HG03558 (cell line): ENCODE results near the gene NSMCE4A.
A peak's percentile ranks its signal among the peaks of the same experiment; 100 is the strongest.
"Not testable (repeated sequence)": the region's sequence is repeated elsewhere in the genome, so short reads cannot be mapped to it uniquely, and the experiment has no call there.

ENCODE experiments used
- ATAC-seq: cut with Tn5 transposase; IDR thresholded peaks from one replicate; pipeline ENCODE4 v1.9.1; 2021; ENCODE audit warnings: moderate number of reproducible peaks; ENCODE audit not compliant: unreplicated experiment; ENCODE audit errors: extremely low read depth

The NSMCE4A gene, protein sequence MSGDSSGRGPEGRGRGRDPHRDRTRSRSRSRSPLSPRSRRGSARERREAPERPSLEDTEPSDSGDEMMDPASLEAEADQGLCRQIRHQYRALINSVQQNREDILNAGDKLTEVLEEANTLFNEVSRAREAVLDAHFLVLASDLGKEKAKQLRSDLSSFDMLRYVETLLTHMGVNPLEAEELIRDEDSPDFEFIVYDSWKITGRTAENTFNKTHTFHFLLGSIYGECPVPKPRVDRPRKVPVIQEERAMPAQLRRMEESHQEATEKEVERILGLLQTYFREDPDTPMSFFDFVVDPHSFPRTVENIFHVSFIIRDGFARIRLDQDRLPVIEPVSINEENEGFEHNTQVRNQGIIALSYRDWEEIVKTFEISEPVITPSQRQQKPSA

DNA sequence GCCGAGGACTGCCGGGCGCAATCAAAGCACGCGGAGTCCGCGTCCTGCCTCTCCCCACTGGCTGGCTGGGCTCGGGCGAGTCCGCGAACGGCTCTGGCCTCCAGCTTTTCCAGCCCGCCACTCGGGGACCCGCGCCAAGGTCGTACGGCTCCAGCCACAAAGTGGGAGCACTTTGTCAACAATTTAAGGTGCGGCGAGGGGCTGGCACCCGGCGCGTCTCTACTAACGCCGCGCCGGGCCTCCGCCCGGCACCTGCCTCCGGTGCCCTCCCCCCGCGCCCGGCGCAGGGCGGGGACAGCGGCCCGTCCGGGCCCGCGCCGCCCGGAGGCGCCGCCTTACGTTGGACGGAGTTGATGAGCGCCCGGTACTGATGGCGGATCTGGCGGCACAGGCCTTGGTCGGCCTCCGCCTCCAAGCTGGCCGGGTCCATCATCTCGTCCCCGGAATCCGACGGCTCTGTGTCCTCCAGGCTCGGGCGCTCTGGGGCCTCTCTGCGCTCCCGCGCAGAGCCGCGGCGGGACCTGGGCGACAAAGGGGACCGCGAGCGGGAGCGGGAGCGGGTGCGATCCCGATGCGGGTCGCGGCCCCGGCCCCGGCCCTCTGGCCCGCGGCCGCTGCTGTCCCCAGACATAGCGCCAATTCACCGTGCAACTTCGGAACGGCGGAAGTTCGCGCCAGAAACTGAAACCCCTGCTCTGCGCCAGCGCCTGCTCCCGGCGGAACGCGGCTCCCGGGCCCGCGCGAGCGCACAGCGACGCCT lies at the start of gene NSMCE4A:
NSMCE4A (minus strand) TSS at position 683 of the 760 bp plus-strand sequence; CDS start at position 631, 52 bp downstream.
- ATAC-seq = peak; percentile 67

DNA sequence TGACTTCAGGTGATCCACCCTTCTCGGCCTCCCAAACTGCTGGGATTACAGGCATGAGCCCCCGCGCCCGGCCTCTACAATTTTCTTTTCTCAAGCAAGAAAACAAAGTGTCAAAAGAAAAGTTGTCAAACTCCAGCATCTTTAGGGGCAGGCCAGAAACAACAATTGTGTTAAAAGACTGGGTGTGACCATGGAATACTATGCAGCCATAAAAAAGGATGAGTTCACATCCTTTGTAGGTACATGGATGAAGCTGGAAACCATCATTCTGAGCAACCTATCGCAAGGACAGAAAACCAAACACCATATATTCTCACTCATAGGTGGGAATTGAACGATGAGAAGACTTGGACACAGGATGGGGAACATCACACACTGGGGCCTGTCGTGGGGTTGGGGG lies 48.2 kb upstream of the NSMCE4A start:
- ATAC-seq = not testable (repeated sequence)

DNA sequence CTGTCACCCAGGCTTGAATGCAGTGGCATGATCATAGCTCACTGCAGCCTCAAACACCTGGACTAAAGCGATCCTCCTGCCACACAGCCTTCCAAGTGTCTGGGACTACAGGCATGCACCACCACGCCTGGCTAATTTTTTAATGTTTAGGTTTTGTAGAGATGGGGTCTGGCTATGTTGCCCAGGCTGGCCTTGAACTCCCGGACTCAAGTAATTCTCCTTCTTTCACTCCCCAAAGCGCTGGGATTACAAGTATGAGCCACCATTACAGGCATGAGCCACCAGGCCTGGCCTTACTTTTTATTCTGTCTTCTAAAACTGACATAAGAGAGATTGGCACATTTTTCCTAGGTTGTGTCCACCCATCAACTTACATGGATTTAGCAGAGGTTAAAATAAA lies 47.3 kb upstream of the NSMCE4A start:
- ATAC-seq = no peak

DNA sequence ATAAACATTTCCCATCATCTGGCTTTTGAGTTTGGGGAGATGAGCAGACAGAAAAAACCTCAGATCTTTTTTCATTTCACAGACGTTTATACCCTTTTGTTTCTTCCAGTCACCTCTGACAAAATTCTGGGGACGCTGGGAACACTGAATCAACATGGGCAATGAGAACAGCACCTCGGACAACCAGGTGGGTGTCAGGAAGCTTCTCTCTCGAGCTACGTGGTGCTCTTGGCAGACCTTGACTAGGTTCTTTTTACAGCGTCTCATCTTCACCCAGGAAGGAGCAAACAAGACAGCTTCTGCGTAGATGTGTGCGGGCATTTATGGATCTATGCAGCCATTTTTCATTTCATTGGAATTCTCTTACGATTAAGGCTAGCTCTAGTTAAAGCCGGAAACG lies 46.8 kb upstream of the NSMCE4A start:
- no peak for ATAC-seq

DNA sequence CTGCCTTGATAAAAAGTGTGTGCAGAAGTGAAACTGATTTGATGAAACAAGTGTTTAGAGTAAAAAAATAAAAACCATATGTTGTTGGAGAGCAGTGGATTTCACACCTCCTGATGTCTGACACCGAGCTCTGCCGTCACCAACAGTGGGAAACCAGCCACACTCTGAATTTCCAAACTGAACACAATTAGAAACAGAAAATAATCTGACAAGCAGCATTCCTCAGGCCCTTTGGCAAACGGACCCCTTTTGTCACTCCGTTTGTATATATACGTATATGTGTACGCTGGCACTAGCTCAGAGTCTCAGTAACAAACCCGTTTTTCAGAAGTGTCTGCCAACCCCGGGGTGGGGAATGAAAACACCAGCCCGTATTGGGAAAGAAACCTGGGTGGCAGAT lies 46.4 kb upstream of the NSMCE4A start:
- ATAC-seq = no peak

DNA sequence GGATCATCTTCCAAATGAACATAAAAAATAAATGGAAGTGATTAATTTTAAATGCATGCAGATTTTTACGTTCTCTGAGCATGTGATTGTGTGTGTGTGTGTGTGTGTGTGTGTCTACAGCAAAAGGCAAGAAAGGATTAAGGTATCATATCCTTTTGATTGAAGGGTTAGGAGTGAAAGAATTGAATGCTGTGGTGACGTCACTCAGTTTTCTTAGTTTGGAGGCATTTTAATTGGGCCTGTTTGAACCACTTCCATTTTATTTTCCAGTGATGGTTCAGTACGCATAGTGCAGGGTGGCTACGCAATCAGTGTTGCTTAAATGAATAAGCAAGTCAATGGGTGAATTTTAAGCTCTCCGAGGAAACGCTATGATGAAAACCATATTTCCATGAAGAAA lies 45.2 kb upstream of the NSMCE4A start:
- ATAC-seq = no peak

DNA sequence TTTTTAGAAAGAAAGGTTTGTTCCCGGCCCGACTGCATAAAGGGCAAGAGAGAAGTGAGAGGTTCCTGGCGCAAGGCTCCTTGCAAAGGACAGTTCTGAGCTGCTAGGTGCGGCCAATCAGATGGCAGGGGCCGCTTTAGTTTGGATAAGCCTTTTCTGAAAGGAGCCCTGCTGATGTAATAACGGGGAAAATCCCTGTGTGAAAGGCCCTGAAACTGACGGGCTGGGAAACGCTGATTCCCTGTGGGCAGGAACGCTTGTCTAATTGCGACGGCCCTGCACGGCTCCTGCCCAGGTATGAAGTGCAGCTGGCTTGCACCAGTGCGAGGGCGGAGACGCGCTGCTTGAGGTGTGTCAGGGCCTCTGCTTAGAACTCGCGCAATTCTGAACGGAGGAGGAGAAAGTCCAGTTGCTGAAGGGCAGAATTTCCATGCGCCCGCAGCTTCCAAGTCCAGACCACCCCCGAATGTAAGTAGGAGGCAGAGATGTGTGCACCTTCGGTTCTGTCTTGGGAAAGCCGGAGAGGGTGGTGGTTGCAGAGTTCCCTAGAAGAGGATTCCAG lies 44.5 kb upstream of the NSMCE4A start:
- ATAC-seq = no peak

DNA sequence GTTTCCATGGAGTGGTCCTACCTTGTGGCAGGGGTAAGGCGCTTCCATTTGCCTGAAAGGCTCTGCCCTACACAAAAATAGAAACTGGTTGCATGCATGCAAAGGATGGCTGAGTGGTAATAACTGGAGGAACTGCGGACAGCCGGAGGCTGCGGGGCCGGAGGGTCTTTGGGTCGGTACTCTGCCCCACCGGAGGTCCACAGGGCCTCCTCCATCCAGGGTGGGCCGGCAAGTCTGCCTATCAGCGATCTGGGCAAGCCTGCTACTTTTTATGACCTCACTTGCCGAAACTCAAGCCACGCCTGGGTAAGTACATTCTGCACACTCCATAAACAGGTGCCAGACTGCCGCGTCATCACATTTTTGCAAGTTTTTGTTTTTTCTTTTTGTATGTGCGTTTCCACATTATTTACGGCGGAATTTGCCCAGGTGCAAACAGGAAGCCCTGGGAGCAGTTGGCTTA lies 44.0 kb upstream of the NSMCE4A start:
- no peak for ATAC-seq

DNA sequence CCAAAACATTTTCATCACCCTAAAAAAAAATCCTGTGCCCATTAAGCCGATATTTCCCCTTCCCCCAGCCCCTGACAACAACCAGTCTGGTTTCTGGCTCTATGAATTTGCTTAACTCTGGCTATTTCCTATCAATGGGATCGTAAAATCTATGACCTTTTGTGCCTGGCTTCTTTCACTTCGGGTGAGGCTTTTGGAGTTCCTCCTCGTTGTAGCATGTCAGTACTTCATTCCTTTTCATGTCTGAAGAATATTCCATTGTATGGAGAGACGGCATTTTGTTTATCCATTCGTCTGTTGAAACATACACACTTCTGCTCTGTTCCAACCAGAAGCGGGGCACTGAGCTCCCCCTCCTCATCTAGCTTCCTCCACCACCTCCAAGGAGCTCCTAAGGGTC lies 43.5 kb upstream of the NSMCE4A start:
- no peak for ATAC-seq

DNA sequence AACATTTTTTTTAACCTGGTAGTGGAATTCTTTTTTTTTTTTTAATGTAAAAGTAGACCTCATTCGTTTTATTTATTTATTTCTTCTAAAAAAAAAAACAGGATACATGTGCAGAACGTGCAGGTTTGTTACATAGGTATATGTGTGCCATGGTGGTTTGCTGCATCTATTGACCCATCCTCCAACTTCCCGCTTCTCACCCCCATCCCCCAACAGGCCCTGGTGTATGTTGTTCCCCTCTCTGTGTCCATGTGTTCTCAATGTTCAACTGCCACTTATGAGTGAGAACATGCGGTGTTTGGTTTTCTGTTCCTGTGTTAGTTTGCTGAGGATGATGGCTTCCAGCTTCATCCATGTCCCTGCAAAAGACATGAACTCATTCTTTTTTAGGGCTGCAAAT lies 42.9 kb upstream of the NSMCE4A start:
- ATAC-seq = not testable (repeated sequence)

DNA sequence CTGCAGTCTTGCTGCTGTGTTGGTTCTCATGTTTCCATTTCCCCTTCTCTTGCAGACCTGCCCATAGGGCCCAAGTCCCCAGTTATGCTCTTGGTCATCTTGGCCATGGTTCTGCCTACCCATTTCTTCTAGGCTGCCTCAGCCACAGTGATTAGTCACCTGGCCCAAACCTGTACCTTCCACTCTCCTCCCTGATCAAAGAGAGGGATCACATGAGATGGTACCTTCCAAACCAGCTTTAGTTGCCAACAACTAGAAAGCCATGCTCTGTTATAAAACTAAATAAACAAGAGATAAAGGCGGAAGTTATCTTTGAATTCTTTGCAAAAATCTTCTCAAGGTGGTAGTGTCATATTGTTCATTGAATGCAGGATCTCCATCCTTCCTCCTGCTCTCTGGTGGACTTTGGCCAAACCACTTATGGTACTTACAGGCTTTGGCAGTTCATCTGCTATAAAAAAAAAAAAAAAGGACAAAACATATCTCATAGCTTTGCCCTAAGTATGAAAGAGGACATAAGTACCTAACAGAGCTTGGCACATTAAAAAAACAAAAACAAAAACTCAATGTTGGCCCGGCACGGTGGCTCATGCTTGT lies 39.7 kb upstream of the NSMCE4A start:
- no peak for ATAC-seq

DNA sequence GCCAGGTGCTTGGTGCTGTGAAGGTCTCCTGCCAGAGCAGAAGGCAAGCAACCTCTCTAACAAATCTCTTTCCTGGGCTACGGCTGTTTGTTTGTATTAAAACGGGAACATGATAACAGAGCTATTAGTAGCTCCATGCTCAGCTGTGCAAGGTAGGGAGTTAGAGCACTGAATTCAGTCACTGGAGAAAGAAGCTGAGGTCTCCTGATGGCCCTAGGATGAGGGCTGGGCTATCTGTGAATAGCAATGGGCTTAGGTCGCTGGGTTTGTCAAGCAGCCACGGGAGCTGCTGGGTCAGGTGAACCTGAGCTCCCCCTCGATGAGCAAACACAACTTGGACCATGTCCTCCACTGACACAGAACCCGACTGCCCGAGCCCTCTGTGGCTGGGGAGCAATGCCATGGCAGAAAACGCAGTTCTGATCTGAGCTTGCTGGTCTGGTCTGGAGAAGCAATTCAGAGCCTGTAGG lies 38.3 kb upstream of the NSMCE4A start:
- no peak for ATAC-seq

DNA sequence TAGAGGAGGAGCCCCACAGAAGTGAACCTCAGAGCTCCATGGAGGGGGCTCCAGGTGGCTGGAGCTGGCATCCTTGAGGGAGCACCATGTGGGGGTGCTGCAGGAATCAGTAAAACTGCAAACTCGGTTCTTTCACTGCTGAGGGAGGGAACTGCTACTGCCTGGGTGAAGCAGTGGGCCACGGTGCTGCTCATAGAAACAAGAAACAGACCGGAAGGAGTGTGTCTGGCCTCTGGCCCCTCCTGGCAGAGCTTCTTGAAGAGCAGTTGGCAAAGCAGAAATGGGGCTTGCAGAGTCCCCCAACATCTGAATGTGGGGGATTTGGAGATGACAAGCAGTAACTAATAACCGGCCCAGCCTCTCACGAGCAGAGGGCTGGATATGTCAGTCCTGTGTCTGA lies 37.7 kb upstream of the NSMCE4A start:
- no peak for ATAC-seq

DNA sequence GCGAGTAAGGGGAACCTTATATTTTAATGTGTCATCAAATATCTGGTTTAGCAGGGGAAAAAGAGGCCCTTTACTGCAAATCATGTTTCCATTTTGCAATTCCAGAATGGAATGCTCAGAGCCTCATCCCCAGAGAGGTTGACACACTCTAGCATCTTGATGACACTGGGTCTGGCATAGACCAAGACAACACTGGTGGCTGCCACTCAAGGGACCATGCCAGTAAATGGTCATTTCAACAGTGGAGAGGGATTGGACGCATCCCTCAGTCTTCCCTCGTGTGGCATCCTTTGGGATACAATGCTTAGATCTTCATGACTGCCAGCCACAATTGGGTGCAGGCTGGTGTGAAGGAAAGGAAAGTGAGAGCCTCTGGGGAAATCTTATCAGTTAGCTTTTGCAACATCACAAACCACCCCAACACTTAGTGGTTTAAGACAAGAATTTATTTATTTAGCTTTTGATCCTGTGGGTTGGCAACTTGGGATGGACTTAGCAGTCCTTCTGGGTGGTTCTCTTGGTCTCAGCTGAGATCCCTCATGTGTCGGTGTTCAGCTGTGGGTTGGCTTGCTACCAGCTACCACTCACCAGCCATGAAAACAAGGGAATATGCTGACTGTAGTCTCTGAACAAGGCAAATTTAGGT lies 35.5 kb upstream of the NSMCE4A start:
- no peak for ATAC-seq

DNA sequence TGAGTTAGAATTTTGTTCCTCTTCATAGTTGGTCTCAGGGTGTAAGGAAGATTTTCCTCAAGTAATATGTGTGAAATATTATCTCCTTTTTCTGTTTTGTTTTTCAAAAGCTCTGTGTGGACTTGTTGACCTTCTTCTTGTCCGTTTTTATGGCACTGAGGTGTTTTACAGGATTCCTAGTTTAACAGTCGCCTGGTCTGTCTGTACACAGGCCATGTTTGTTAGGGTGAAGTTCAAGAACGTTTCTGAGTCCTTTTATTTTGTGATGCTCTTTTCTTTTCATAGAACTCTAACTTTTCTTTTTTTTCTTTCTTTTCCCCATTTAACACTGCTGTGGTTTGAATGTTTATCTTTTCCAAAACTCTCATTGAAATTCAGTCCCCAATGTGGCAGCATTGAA lies 32.4 kb upstream of the NSMCE4A start:
- no peak for ATAC-seq

DNA sequence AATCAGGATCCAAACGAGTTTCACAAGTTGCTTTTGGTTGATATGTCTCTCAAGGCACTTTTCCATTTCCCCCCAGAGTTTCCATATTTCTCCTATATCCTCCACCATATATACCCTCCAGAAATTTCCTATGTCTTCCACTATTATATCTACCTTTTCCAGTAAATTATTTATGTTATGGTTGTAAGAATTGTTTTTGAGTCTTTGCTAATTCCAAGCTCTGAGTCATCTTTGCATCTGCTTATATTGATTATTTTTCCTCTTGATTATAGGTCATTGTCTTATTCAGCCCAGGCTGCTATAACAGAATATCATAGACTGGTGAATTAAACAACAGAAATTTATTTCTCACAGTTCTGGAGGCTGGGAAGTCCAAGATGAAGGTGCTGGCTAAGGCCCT lies 26.7 kb upstream of the NSMCE4A start:
- ATAC-seq = no peak

DNA sequence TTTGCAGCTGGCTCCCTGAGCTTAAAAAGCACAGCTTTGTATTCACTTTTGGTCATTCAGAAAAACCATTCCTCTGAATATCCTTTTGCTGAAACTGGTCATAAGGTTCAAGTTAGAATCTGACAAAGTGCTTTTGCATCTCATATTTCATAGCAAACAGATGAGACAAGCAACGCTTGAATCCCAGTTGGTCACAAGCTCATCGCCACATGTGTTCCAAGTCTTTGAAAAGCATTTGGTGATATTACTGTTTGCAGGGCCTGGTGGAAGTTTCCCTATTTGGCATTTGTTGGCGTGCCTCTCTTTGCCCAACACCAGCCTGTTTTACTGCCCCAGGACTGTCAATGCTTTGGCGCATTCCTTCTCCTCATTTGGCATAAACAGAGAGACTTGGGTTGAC lies 24.3 kb upstream of the NSMCE4A start:
- ATAC-seq = no peak

DNA sequence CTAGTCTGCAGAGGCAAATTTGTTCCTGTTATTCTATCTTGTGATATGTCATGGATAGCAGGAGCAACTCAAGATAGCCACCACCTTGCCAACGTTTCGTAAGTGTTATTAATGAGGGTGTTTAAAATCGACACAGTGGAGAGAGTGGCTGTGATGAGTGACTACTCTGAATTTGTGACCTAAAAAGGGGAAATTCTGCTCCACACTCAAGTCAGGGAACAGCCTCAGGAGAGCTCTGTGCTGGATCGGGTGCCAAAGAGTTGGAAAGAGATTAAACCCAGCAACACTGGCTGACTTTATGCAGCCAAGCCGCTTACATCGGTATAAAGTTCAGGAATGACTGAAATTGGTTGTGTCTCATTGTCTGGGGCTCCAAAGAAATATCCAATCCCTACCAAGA lies 23.4 kb upstream of the NSMCE4A start:
- no peak for ATAC-seq

DNA sequence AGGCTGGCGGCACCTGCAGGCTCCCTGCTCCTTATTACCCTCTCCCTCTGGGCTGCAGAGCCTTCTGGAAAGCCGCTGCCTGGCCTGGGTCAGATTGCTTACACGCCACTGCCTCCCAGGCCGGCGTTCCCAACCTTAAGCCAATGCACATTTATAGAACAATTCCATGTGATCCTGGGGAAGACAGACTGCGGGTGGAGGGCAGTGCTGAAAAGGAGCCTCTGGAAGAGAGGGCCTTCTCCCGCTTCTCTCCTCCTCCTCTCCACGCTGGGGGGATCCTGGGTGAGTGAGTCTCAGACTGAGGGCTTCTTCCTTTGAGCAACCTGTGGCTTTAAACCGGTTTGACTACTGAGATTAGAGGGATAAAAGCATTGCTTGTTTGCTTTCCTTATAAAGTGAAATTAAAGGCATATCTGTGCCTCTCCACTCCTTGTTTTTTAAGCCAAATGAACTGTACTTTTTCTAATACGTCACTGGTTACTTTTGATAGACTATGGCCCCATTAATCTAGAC lies 19.5 kb upstream of the NSMCE4A start:
- ATAC-seq = no peak

DNA sequence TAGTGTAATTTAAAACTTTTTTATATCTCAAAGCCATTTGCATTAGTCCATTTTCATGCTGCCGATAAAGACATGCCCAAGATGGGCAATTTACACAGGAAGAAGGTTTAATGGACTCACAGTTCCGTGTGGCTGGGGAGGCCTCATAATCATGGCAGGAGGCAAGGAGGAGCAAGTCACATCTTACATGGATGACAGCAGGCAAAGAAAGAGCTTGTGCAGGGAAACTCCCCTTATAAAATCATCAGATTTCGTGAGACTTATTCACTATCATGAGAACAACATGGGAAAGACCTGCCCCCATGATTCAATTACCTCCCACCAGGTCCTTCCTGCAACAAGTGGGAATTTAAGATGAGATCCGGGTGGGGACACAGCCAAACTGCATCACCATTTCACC lies 16.7 kb upstream of the NSMCE4A start:
- ATAC-seq = not testable (repeated sequence)
